Activated CD8-positive, alpha-beta memory T cell treated with anti-CD3 and anti-CD28 coated beads for 1 hour (primary cell): ENCODE data around the gene TMEM25.
"Not testable (repeated sequence)": the region's sequence is repeated elsewhere in the genome, so short reads cannot be mapped to it uniquely, and the experiment has no call there.

Experiments used
- DNase-seq, 2 donors: peaks; one replicate each; pipeline ENCODE4 v3.0.0-alpha.2; 2020; ENCODE audit warnings: low read depth in 1 of 2; ENCODE audit errors: extremely low read depth in 1 of 2

TMEM25 gene

GRCh38 chr11:118530683-118531596, at the start of gene TMEM25:
TSS of gene TMEM25 (plus strand) at chr11:118531192. CDS start at chr11:118531802, 610 bp downstream.
- peak; percentile 23 to 58 for DNase-seq

GRCh38 chr11:118481238-118481637, 49.8 kb upstream of the TMEM25 start:
- DNase-seq = not testable (repeated sequence)

GRCh38 chr11:118484405-118484804, 46.6 kb upstream of the TMEM25 start:
- DNase-seq = no peak

GRCh38 chr11:118485273-118485672, 45.7 kb upstream of the TMEM25 start:
- no peak for DNase-seq

- peak; percentile 62 to 66 for DNase-seq
These were observed 42.4 kb upstream of the TMEM25 start for GRCh38 chr11:118488480-118489109.

- DNase-seq = no peak
These were observed 40.0 kb upstream of the TMEM25 start for GRCh38 chr11:118491041-118491440.

- no peak for DNase-seq
These were observed 33.2 kb upstream of the TMEM25 start for GRCh38 chr11:118497831-118498230.

GRCh38 chr11:118503216-118503615, 27.8 kb upstream of the TMEM25 start:
- DNase-seq = no peak

GRCh38 chr11:118511601-118512000, 19.4 kb upstream of the TMEM25 start:
- DNase-seq = no peak

GRCh38 chr11:118514103-118514502, 16.9 kb upstream of the TMEM25 start:
- DNase-seq = no peak

GRCh38 chr11:118519549-118519948, 11.4 kb upstream of the TMEM25 start:
- DNase-seq = no peak

GRCh38 chr11:118521892-118522311, 9.1 kb upstream of the TMEM25 start:
- no peak for DNase-seq

GRCh38 chr11:118522571-118523072, 8.4 kb upstream of the TMEM25 start:
- no peak for DNase-seq

GRCh38 chr11:118524356-118524755, 6.6 kb upstream of the TMEM25 start:
- no peak for DNase-seq

GRCh38 chr11:118524757-118525470, 6.1 kb upstream of the TMEM25 start:
- DNase-seq = no peak

GRCh38 chr11:118526688-118527087, 4.3 kb upstream of the TMEM25 start:
- no peak for DNase-seq

- no peak for DNase-seq
These were observed 3.9 kb upstream of the TMEM25 start, which contains the start of gene TTC36 for GRCh38 chr11:118527109-118527508. TSS of gene TTC36 (plus strand) at chr11:118527474. CDS start at chr11:118527495, 21 bp downstream.

GRCh38 chr11:118528511-118528910, 2.5 kb upstream of the TMEM25 start:
- no peak for DNase-seq

- DNase-seq = no peak
These were observed 1.3 kb upstream of the TMEM25 start for GRCh38 chr11:118529584-118530175.

GRCh38 chr11:118530180-118530682, 761 bp upstream of the TMEM25 start:
- DNase-seq = no peak
